Measurements from ENCODE around the gene REPS1. TPM values are rescaled to one million over a fixed set of nuclear protein-coding genes. Genes with fewer than 3 reads are reported as not detected.

REPS1 gene
- total RNA-seq, 2 experiments from 2014 or later = 40.0 to 53.9 TPM

- peak overlapping the region; percentile 92 for H3K4me2 ChIP-seq (ENCODE audit: low read length)
- no peaks in the 10 kb centered on the region for H3K9me2 ChIP-seq (ENCODE audit: insufficient read depth, low read length)
- H3K36me3 ChIP-seq (ENCODE audit: insufficient read depth, low read length) = no peaks in the 10 kb centered on the region
- no peak overlapping the region for H3K27ac ChIP-seq (ENCODE audit: low read depth, low read length, poor library complexity, severe bottlenecking)
- H3K9me3 ChIP-seq (ENCODE audit: low read length) = no peaks in the 10 kb centered on the region
- POLR2A ChIA-PET = interaction anchor here (0.5 to 1.2 kb wide), 12 partner anchors 15 to 579 kb away, joined by 3 to 7 read pairs (median 3); partner anchors contain the start of gene CITED2
- peaks cover 33% of the 10 kb centered on the region for H3K4me1 ChIP-seq (ENCODE audit: insufficient read depth, low read length, poor library complexity, severe bottlenecking)
- DNase-seq (ENCODE audit: low spot score) = no peak
- peak overlapping the region; percentile 100 for H2AFZ ChIP-seq (ENCODE audit: low read length)
- no peak overlapping the region for H3K4me3 ChIP-seq (ENCODE audit: low read depth, low read length, poor library complexity, severe bottlenecking)
- BruUV-seq (replicated peaks) = no TSS peak
- intact Hi-C loops (cut with micrococcal nuclease; ENCODE audit: unreplicated experiment) = loop anchor here (5.0 kb wide), 3 partner anchors 123 to 288 kb away; partner anchors contain the start of gene HECA
- TF ChIP-seq CTCF (conservative IDR thresholded peaks at IDR 0.05; ENCODE audit: low read length) = no peak
- no peak for TF ChIP-seq EZH2phosphoT487 (IDR thresholded peaks at IDR 0.05; ENCODE audit: borderline replicate concordance, low read depth, low read length)
- CTCF ChIA-PET (ENCODE audit: unreplicated experiment) = interaction anchor here (0.6 kb wide), 1 partner anchor 27 kb away, joined by 3 read pairs; no protein-coding TSS in a partner anchor
- H3K79me2 ChIP-seq (ENCODE audit: insufficient read depth, low read depth, low read length) = peaks cover 31% of the 10 kb centered on the region
- peaks cover 20% of the 10 kb centered on the region for H4K20me1 ChIP-seq (ENCODE audit: insufficient read depth, low read length)
These were observed 1.3 kb upstream of the REPS1 start for GRCh38 chr6:138989098-138989983.

- TF ChIP-seq CTCF (conservative IDR thresholded peaks at IDR 0.05; ENCODE audit: low read length) (peak; percentile 0; the same call in 1 of the 2 replicates), EZH2phosphoT487 (IDR thresholded peaks at IDR 0.05; ENCODE audit: borderline replicate concordance, low read depth, low read length) (no peak)
- H3K4me1 ChIP-seq (ENCODE audit: insufficient read depth, low read length, poor library complexity, severe bottlenecking) = peaks cover 33% of the 10 kb centered on the region
- BruUV-seq (replicated peaks) = no TSS peak
- H3K79me2 ChIP-seq (ENCODE audit: insufficient read depth, low read depth, low read length) = peaks cover 40% of the 10 kb centered on the region
- peaks cover 20% of the 10 kb centered on the region for H4K20me1 ChIP-seq (ENCODE audit: insufficient read depth, low read length)
- H3K4me3 ChIP-seq (ENCODE audit: low read depth, low read length, poor library complexity, severe bottlenecking) = peak overlapping the region; percentile 87
- H3K27ac ChIP-seq (ENCODE audit: low read depth, low read length, poor library complexity, severe bottlenecking) = peak overlapping the region; percentile 45
- H3K4me2 ChIP-seq (ENCODE audit: low read length) = peak overlapping the region; percentile 92
- DNase-seq (ENCODE audit: low spot score) = no peak
- intact Hi-C loops (cut with micrococcal nuclease; ENCODE audit: unreplicated experiment) = loop anchor here (1.0 to 5.0 kb wide), 5 partner anchors 42 to 289 kb away; partner anchors contain the start of gene HECA
- H3K9me3 ChIP-seq (ENCODE audit: low read length) = no peaks in the 10 kb centered on the region
- H3K9me2 ChIP-seq (ENCODE audit: insufficient read depth, low read length) = no peaks in the 10 kb centered on the region
- H3K36me3 ChIP-seq (ENCODE audit: insufficient read depth, low read length) = no peaks in the 10 kb centered on the region
- H2AFZ ChIP-seq (ENCODE audit: low read length) = peak overlapping the region; percentile 100
- POLR2A ChIA-PET = interaction anchor here (0.9 to 1.0 kb wide), 2 partner anchors 28 to 171 kb away, joined by 3 read pairs; no protein-coding TSS in a partner anchor
- CTCF ChIA-PET (ENCODE audit: unreplicated experiment) = no interaction called here
These were observed 399 bp upstream of the REPS1 start for GRCh38 chr6:138988469-138988834.

All from OCI-LY7 (cell line).